GM12874 (cell line): ENCODE measurements around the gene PWWP2B.
A peak's percentile ranks its signal among the peaks of the same experiment; 100 is the strongest.

Experiments
- TF ChIP-seq, protein P1 (sequence below): IDR thresholded peaks from 2 replicates; pipeline ENCODE4 v1.5.1; 2011; ENCODE audit warnings: low read depth, mild to moderate bottlenecking, control low read depth, low read length, moderate library complexity; ENCODE audit not compliant: insufficient read depth

PWWP2B gene

DNA sequence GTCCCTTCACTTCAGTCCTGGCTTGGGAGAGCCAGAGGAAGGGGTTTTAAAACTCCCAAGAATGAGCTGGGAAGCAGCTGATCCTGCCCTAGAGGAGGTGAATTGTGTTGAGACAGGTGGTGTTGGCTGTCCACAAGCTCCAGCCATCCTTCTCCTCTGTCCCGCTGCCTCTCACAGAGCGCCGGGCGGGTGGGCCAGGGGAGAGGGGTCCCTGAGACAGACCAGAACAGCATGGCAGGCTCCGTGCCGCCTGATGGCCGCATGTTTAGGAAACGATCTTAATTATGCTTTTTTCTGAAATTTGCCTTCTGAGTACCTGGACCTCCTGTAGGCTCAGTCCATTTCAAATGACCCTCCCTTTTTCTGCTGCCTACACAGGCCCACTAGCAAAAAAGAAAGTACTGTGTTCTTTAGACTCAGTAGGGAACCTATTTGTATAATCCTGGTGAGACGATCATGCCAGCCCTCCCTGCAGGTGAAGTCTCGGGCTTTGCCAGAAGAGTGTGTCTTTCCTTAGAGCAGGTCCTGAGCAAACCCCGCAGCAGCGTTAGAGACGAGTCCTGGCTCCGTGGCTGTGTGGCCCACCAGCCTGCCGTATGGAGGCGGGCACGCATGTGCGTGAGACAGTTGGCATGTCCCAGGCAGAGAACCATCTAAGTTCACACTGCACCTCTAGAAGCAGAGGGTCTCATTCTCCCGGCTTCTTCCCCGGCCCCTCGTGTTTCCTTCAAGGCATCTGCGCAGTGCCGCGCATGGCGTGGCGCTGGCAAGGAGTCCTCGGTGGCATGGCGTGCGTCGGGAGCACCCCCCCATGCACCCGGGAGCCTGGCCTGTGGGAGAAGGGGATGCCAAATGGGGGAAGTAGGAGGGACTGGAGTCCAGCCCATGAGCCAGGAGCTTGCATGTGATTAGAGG lies 26.3 kb upstream of the PWWP2B start:
- TF ChIP-seq, protein P1, sequence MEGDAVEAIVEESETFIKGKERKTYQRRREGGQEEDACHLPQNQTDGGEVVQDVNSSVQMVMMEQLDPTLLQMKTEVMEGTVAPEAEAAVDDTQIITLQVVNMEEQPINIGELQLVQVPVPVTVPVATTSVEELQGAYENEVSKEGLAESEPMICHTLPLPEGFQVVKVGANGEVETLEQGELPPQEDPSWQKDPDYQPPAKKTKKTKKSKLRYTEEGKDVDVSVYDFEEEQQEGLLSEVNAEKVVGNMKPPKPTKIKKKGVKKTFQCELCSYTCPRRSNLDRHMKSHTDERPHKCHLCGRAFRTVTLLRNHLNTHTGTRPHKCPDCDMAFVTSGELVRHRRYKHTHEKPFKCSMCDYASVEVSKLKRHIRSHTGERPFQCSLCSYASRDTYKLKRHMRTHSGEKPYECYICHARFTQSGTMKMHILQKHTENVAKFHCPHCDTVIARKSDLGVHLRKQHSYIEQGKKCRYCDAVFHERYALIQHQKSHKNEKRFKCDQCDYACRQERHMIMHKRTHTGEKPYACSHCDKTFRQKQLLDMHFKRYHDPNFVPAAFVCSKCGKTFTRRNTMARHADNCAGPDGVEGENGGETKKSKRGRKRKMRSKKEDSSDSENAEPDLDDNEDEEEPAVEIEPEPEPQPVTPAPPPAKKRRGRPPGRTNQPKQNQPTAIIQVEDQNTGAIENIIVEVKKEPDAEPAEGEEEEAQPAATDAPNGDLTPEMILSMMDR: no peak

DNA sequence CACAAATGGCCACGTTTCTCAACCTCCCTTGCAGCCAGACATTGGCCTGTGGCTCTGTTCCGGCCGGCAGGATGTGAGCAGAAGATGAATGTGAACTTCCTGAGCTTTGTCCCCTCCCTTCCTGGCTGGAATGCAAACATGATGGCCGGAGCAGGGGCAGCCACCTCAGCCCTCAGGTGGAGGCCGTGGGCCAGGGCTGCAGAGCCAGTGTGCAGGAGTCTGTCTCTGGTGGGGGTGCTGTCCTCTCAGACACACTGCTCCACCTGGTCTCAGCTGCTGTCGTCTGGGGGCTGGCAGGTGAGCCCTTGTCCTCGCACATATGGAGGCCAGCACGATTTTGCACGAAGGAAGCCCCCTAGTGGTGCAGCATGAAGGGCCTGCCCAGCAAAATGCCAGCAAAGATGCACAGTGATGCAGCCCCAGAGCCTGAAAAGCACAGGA lies 25.3 kb upstream of the PWWP2B start:
- TF ChIP-seq, protein P1: peak; percentile 69

DNA sequence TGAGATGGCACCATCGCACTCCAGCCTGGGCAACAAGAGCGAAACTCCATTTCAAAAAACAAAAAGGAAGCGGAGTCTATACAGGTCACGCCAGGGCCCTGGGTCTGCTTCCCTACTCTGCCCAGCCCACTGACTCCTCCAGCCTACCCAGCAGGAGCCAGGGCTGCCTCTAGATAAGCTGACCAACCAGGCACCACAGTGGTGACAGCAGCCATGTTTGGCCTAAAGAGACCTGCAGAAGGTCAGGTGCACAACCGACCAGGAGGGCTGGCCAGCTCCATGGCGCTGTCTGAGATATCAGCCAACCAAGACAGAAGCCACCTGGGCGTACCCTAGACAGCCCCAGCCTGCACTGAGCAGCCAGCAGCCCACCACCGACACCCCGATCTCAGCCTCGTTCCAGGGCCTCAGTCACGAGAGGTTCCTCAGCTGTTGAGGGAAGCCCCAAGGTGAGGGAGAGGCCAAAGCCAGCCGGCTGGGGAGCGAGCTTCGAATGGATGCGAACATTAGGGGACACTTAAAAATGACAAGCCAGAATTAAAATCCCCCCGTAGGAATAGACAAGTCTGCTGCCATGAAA lies 24.4 kb upstream of the PWWP2B start:
- TF ChIP-seq, protein P1: no peak

DNA sequence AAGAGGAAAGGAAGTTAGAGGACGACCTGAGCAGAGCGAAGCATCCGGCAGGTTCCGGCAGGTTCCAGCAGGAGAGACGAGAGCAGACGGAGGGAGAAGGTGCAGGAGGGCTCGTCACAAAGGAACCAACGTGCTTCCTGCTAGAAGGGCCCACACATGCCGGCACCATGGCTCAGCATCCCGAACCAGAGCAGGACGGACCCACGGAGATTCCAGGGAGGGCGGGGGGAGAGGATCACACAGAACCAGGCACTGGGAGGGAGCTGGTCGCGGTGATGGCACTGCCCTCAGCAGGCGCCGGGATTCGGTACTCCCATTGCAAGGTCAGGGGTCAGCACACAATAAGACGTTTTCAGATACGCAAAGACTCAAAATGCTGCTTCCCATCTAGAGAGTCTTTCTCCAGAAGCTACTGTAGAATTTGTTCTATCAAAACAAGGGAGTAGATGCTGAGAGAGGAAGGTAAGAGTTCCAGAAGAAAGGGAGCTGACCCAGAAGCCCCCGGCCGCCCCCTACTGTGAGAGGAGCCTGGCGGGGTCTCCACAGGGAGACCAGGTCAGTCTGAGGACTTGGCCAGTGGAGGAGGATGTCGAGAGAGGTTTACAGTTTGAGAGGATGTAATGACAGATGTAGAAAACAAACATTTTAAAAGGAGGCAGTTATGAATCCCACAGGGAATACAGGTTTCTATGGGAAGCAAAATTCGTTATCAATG lies 23.6 kb upstream of the PWWP2B start:
- TF ChIP-seq, protein P1: no peak

DNA sequence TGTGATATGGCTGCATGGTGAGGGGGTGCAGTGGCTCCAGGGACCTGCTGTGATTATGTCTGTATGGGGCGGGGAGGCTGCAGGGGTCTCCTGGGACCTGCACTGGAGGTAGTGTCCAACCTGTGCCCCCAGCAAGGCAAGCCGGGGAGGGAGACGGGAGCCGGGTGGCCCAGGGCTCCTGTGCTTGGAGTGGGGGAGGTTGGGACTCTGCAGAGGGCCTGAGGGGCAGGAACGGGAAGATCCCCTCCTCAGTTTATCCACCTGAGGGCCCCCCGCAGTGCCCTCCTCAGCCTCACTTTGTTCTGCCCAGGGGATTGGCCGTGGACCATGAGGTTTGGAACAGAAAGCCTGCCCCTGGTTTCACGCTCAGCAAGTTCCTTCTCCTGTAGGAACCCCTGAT lies 22.8 kb upstream of the PWWP2B start:
- TF ChIP-seq, protein P1: no peak

DNA sequence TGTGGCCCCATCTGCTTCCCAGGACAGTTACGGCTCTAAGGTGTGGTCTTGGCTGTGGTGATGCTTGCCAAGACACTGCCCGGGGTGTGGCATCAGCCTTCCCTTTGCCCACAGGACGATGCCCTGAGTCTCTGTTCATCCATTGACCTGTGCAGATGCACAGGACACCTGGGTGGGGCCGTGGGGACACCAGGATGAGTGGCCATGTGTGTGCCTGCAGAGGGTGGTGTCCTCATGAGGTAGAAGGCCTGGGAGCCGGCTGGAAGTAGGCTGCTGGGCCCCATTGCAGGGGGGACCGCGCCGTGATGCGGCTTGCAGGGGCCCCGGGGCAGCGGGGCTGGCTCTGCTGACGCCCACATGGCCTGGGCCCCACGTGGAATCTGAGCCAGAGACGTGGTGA lies 22.4 kb upstream of the PWWP2B start:
- TF ChIP-seq, protein P1: no peak

DNA sequence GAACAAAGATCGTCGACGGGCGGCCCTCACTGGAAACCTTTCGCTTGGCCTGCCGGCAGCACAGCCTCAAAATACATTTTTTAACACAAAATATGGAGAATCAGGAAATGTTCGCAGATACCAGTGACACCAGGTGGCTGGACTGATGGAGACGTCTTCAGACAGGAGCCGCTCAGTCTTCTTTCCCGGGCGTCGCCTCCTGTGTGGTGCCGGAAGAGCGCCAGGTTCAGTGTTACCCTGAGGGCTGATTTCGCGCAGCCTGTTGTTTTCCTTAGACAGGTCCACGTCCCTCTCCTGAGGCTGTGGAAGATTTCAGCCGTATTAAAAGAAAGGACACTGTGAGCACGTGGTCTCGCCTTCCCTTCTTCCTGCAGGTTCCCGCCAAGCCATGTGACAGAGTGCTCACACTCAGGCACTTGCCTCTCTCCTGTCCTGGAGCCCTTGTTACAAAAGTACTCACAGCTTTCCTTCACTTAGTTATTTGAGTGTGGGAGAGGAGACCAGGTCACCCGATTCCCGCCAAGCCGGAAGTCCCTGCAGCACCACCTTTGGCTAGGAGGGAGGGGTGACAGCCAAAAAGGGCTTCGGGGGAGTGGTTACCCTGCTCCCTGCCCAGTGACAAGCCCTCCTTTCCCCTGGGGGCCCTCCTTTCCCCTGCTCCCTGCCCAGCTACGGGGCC lies 21.7 kb upstream of the PWWP2B start:
- TF ChIP-seq, protein P1: no peak
